Activated CD8-positive, alpha-beta T cell treated with anti-CD3 and anti-CD28 coated beads for 36 hours (primary cell): ENCODE measurements around the gene PLGRKT. TPM values are rescaled to one million over a fixed set of nuclear protein-coding genes. Genes with fewer than 3 reads are reported as not detected.

Experiments used
- ATAC-seq: fragments of 200-7000 bp; cut with Tn5 transposase; one replicate; pipeline ENCODE4 v1.10.0; 2021; ENCODE audit warnings: mild to moderate bottlenecking, moderate library complexity
- CTCF ChIA-PET: fragments of 350-600 bp; sonication (Branson Sonifier 250); formaldehyde crosslinking; loops from one replicate; lab custom pipeline; 2021; ENCODE audit warnings: antibody characterized with exemption; lab: Charles Lee
- POLR2A ChIA-PET: fragments of 350-600 bp; sonication (Branson Sonifier 250); formaldehyde crosslinking; loops from one replicate; lab custom pipeline; 2021; ENCODE audit warnings: antibody characterized with exemption; lab: Charles Lee
- DNase-seq: peaks from one replicate; pipeline ENCODE4 v3.0.0-alpha.2; 2020
- H3K27ac Mint-ChIP-seq: one replicate; pipeline ENCODE4 v1.8.0; 2021; ENCODE audit warnings: mild to moderate bottlenecking, mixed read lengths
- H3K27me3 Mint-ChIP-seq: one replicate; pipeline ENCODE4 v1.8.0; 2021; ENCODE audit warnings: mixed read lengths
- H3K36me3 Mint-ChIP-seq: one replicate; pipeline ENCODE4 v1.8.0; 2021; ENCODE audit warnings: low read depth, mixed read lengths
- H3K4me1 Mint-ChIP-seq: one replicate; pipeline ENCODE4 v1.8.0; 2021; ENCODE audit warnings: low read depth, mixed read lengths
- H3K4me3 Mint-ChIP-seq: one replicate; pipeline ENCODE4 v1.8.0; 2021; ENCODE audit warnings: mild to moderate bottlenecking, moderate library complexity, mixed read lengths
- H3K9me3 Mint-ChIP-seq: one replicate; pipeline ENCODE4 v1.8.0; 2021; ENCODE audit warnings: mixed read lengths
- intact Hi-C: fragments of 100-400 bp; cut with micrococcal nuclease; formaldehyde crosslinking; loops from one replicate; pipeline ENCODE4 v1.10.0; 2022
- total RNA-seq, 2 experiments: library from RNA; stranded (reverse); gene quantifications; one replicate each; pipeline ENCODE4 v1.2.3, GENCODE V29; 2021
- TF ChIP-seq, protein P1 (sequence below): fragments of 200-600 bp; IDR thresholded peaks from one replicate; pipeline ENCODE4 v1.8.0; 2022; ENCODE audit warnings: antibody characterized with exemption, mild to moderate bottlenecking

The PLGRKT gene
- total RNA-seq, 2 experiments from 2014 or later, result 26.6 to 28.5 TPM

- Mint-ChIP-seq H3K27ac (peak overlapping the region; percentile 84), H3K27me3 (no peaks in the 10 kb centered on the region), H3K4me1 (peaks cover 75% of the 10 kb centered on the region), H3K4me3 (peak overlapping the region; percentile 93), H3K36me3 (peaks cover 20% of the 10 kb centered on the region), H3K9me3 (no peaks in the 10 kb centered on the region)
- ATAC-seq, result no peak
- TF ChIP-seq, protein P1, sequence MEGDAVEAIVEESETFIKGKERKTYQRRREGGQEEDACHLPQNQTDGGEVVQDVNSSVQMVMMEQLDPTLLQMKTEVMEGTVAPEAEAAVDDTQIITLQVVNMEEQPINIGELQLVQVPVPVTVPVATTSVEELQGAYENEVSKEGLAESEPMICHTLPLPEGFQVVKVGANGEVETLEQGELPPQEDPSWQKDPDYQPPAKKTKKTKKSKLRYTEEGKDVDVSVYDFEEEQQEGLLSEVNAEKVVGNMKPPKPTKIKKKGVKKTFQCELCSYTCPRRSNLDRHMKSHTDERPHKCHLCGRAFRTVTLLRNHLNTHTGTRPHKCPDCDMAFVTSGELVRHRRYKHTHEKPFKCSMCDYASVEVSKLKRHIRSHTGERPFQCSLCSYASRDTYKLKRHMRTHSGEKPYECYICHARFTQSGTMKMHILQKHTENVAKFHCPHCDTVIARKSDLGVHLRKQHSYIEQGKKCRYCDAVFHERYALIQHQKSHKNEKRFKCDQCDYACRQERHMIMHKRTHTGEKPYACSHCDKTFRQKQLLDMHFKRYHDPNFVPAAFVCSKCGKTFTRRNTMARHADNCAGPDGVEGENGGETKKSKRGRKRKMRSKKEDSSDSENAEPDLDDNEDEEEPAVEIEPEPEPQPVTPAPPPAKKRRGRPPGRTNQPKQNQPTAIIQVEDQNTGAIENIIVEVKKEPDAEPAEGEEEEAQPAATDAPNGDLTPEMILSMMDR, result no peak
- DNase-seq, result no peak
- intact Hi-C loops, result loop anchor here (10.0 kb wide), 1 partner anchor 517 kb away; no protein-coding TSS in a partner anchor
- ChIA-PET POLR2A (no interaction called here), CTCF (interaction anchor here (1.5 kb wide), 1 partner anchor 138 kb away, joined by 5 read pairs; no protein-coding TSS in a partner anchor)
Measured at GRCh38 chr9:5452286-5452609, 14.5 kb upstream of the PLGRKT start.

DNA sequence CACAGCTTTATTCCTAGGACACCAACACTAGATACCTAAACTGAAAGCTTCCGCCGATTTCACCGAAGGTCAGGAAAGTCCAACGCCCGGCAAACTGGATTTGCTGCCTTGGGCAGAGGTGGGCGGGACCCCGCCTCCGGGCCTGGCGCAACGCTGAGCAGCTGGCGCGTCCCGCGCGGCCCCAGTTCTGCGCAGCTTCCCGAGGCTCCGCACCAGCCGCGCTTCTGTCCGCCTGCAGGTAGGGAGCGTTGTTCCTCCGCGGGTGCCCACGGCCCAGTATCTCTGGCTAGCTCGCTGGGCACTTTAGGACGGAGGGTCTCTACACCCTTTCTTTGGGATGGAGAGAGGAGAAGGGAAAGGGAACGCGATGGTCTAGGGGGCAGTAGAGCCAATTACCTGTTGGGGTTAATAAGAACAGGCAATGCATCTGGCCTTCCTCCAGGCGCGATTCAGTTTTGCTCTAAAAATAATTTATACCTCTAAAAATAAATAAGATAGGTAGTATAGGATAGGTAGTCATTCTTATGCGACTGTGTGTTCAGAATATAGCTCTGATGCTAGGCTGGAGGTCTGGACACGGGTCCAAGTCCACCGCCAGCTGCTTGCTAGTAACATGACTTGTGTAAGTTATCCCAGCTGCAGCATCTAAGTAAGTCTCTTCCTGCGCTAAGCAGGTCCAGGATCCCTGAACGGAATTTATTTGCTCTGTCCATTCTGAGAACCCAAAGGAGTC lies 12.8 kb upstream of the PLGRKT start, which contains the start of gene CD274:
CD274 (plus strand) TSS at position 184 of the 733 bp plus-strand sequence. CDS start 5,572 bp downstream, outside the sequence.
- H3K36me3 Mint-ChIP-seq, result peaks cover 11% of the 10 kb centered on the region
- H3K27me3 Mint-ChIP-seq, result no peaks in the 10 kb centered on the region
- H3K4me1 Mint-ChIP-seq, result peaks cover 75% of the 10 kb centered on the region
- DNase-seq (peak; percentile 91), ATAC-seq (peak; percentile 79)
- POLR2A ChIA-PET, result interaction anchor here (0.6 to 2.1 kb wide), 9 partner anchors 9 to 705 kb away, joined by 3 to 14 read pairs (median 4); partner anchors contain the start of gene PLGRKT
- intact Hi-C loops, result loop anchor here (10.0 kb wide), 1 partner anchor 516 kb away; no protein-coding TSS in a partner anchor
- TF ChIP-seq, protein P1, result peak; percentile 64
- H3K9me3 Mint-ChIP-seq, result no peaks in the 10 kb centered on the region
- CTCF ChIA-PET, result interaction anchor here (0.9 to 5.3 kb wide), 24 partner anchors 8 to 702 kb away, joined by 3 to 80 read pairs (median 5); partner anchors contain the start of genes PDCD1LG2 and PLGRKT
- H3K4me3 Mint-ChIP-seq, result peak within 1 kb of the TSS; percentile 93
- H3K27ac Mint-ChIP-seq, result peak within 1 kb of the TSS; percentile 92

GRCh38 chr9:5449521-5450358 lies 12.0 kb upstream of the PLGRKT start:
- DNase-seq (no peak), ATAC-seq (peak; percentile 1)
- ChIA-PET CTCF (interaction anchor here (0.9 to 5.3 kb wide), 24 partner anchors 9 to 701 kb away, joined by 3 to 80 read pairs (median 5); partner anchors contain the start of genes PDCD1LG2 and PLGRKT), POLR2A (interaction anchor here (0.9 to 2.1 kb wide), 10 partner anchors 9 to 1923 kb away, joined by 3 to 14 read pairs (median 4); partner anchors contain the start of gene PLGRKT)
- Mint-ChIP-seq H3K4me3 (peak overlapping the region; percentile 93), H3K4me1 (peaks cover 71% of the 10 kb centered on the region), H3K36me3 (peaks cover 8% of the 10 kb centered on the region), H3K27ac (peak overlapping the region; percentile 92), H3K27me3 (no peaks in the 10 kb centered on the region), H3K9me3 (no peaks in the 10 kb centered on the region)
- TF ChIP-seq, protein P1, result no peak
- intact Hi-C loops, result loop anchor here (10.0 kb wide), 2 partner anchors 515 to 695 kb away; no protein-coding TSS in a partner anchor

DNA sequence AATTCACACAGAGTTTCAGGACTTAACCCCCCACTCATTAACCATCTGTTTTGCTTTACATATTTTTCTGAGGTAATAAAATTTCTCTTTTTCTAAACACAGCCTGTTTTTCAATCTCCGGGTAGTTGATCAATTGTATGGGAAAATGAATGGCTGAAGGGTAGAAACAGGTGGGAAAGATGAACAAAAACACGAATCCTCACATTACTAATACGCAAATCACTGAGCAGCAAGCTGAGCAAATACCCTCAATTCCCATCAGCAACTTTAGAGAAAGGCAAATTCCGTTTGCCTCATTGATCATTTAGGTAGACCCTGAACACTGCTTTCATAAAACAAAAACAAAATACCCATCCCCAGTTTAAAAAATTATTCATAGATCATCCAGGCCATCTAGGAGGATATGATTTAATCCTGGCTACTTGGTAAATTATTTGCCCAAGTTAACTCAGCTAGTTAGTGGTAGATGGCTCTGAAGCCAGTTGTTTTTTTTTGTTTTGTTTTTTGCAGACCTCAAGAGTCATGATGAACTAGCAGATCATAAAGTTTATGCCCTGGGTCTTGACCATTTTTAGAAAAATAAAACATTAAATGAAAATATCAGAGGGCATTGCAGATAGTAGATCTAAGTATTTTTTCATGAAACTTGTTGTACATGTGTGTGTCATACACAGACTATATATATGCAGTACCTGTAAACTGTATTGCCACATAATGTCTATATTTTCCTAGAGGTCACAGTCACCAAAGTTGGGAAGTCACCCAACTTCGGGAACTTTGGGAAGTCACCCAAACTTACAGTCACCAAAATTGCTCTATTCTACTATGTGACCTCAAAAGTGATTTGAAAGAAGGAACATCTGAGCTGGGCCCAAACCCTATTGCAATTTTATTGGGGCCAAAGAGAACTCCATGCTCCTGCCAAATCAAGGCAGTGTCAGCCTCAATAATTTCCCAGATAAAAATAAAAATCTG lies 11.0 kb upstream of the PLGRKT start:
- Mint-ChIP-seq H3K4me1 (peaks cover 63% of the 10 kb centered on the region), H3K27ac (peak overlapping the region; percentile 92), H3K36me3 (peaks cover 8% of the 10 kb centered on the region), H3K9me3 (no peaks in the 10 kb centered on the region), H3K4me3 (peak overlapping the region; percentile 93), H3K27me3 (peaks cover 2% of the 10 kb centered on the region)
- no peak for DNase-seq
- intact Hi-C loops, result loop anchor here (10.0 kb wide), 1 partner anchor 694 kb away; no protein-coding TSS in a partner anchor
- TF ChIP-seq, protein P1, result no peak
- ATAC-seq, result no peak
- ChIA-PET POLR2A (interaction anchor here (0.9 to 2.1 kb wide), 5 partner anchors 11 to 1922 kb away, joined by 3 to 8 read pairs (median 4); partner anchors contain the start of gene PLGRKT), CTCF (interaction anchor here (0.9 to 5.3 kb wide), 8 partner anchors 11 to 700 kb away, joined by 3 to 80 read pairs (median 4); partner anchors contain the start of gene PLGRKT)
